HCT116 (cell line): ENCODE measurements around the gene ERLEC1. TPM values are rescaled to one million over a fixed set of nuclear protein-coding genes. Genes with fewer than 3 reads are reported as not detected.

ENCODE experiments used
- ATAC-seq: fragments of 200-7000 bp; cut with Tn5 transposase; 2 replicates; pipeline ENCODE4 v1.9.1; 2020; ENCODE audit warnings: mild to moderate bottlenecking, moderate library complexity
- BruUV-seq: library from RNA; stranded (reverse); fragments of 400-500 nt; replicated peaks from 2 replicates; lab custom pipeline; 2021; lab: Mats Ljungman, UMichigan
- CTCF ChIA-PET: fragments of 300-600 bp; sonication (Branson Sonifier 250); formaldehyde crosslinking; loops from one replicate; lab custom pipeline; 2021; ENCODE audit warnings: antibody characterized with exemption; lab: Charles Lee
- POLR2A ChIA-PET: fragments of 300-600, 350-600 bp; sonication (Branson Sonifier 250); formaldehyde crosslinking; loops from one replicate; lab custom pipeline; 2021; ENCODE audit warnings: antibody characterized with exemption; lab: Charles Lee
- RAD21 ChIA-PET, 2 experiments: fragments of 300-600 bp; sonication (Branson Sonifier 250); formaldehyde crosslinking; loops; one replicate each; lab custom pipeline; 2023; ENCODE audit warnings: low total read pairs in 2 of 2; ENCODE audit not compliant: uncharacterized antibody in 2 of 2, unreplicated experiment in 2 of 2, low non-redundant PET in 1 of 2; lab: Charles Lee
- DNase-seq: peaks from one replicate; pipeline ENCODE4 v3.0.0-alpha.2; 2010; ENCODE audit warnings: low read depth, low spot score
- H2AFZ ChIP-seq: fragments of 200-600 bp; shearing (Covaris generic), sonication (generic); 2 replicates; pipeline ENCODE4 v1.6.1; 2017; ENCODE audit warnings: low read depth, mixed run types, mixed read lengths, antibody characterized with exemption, low read length; ENCODE audit not compliant: poor library complexity, severe bottlenecking
- H3K27ac ChIP-seq: 2 replicates; pipeline ENCODE4 v1.5.1; 2012; ENCODE audit warnings: low read depth, low read length
- H3K27me3 ChIP-seq: fragments of 200-600 bp; sonication (generic); 2 replicates; pipeline ENCODE4 v1.6.1; 2016; ENCODE audit warnings: mixed run types, low read length, mixed read lengths; ENCODE audit not compliant: insufficient read depth
- H3K36me3 ChIP-seq, 2 experiments: fragments of 200-500 bp in 1 of 2; fragments of 200-600 bp in 1 of 2; sonication (Bioruptor generic) in 1 of 2; sonication (generic) in 1 of 2; 2 replicates each; pipeline versions ENCODE4 v1.5.1 to v1.6.1; 2014 to 2016; ENCODE audit warnings: low read length in 2 of 2, inconsistent platforms in 1 of 2, mixed read lengths in 1 of 2, mixed run types in 1 of 2; ENCODE audit not compliant: insufficient read depth in 2 of 2, control insufficient read depth in 1 of 2
- H3K4me1 ChIP-seq, 2 experiments: fragments of 200-600 bp in 1 of 2; sonication (generic) in 1 of 2; 2 replicates each; pipeline versions ENCODE4 v1.5.1 to v1.6.1; 2012 to 2017; ENCODE audit warnings: low read length in 2 of 2, inconsistent platforms in 1 of 2, mild to moderate bottlenecking in 1 of 2, mixed read lengths in 1 of 2, mixed run types in 1 of 2, moderate library complexity in 1 of 2; ENCODE audit not compliant: insufficient read depth in 2 of 2, control insufficient read depth in 1 of 2
- H3K4me2 ChIP-seq: fragments of 200-600 bp; sonication (generic); 2 replicates; pipeline ENCODE4 v1.6.1; 2017; ENCODE audit warnings: mixed run types, low read length, mixed read lengths
- H3K4me3 ChIP-seq, 2 experiments: fragments of 200-600 bp in 1 of 2; sonication (generic) in 1 of 2; replicated peaks in 1 of 2; 2 replicates each; pipeline ENCODE4 v1.5.1; 2011 to 2016; ENCODE audit warnings: low read length in 2 of 2, control low read depth in 1 of 2, low read depth in 1 of 2, mild to moderate bottlenecking in 1 of 2, mixed read lengths in 1 of 2, mixed run types in 1 of 2
- H3K79me2 ChIP-seq: fragments of 200-600 bp; sonication (generic); 2 replicates; pipeline ENCODE4 v1.6.1; 2017; ENCODE audit warnings: mild to moderate bottlenecking, mixed run types, low read length, moderate library complexity, mixed read lengths; ENCODE audit not compliant: insufficient read depth
- H3K9ac ChIP-seq: fragments of 200-600 bp; sonication (generic); 2 replicates; pipeline ENCODE4 v1.6.1; 2016; ENCODE audit warnings: low read length, mixed read lengths
- H3K9me2 ChIP-seq: fragments of 200-600 bp; sonication (generic), shearing (Covaris generic); 2 replicates; pipeline ENCODE4 v1.6.1; 2017; ENCODE audit warnings: mixed run types, mild to moderate bottlenecking, moderate library complexity; ENCODE audit not compliant: insufficient read depth
- H3K9me3 ChIP-seq, 2 experiments: fragments of 200-500 bp in 1 of 2; fragments of 200-600 bp in 1 of 2; sonication (Bioruptor generic) in 1 of 2; sonication (generic) in 1 of 2; 2 replicates each; pipeline ENCODE4 v1.6.1; 2014 to 2017; ENCODE audit warnings: low read length in 2 of 2, mixed read lengths in 2 of 2, inconsistent platforms in 1 of 2, low read depth in 1 of 2, mild to moderate bottlenecking in 1 of 2, mixed run types in 1 of 2, moderate library complexity in 1 of 2; ENCODE audit not compliant: control insufficient read depth in 1 of 2, insufficient read depth in 1 of 2
- H4K20me1 ChIP-seq: fragments of 200-600 bp; sonication (generic), shearing (Covaris generic); 2 replicates; pipeline ENCODE4 v1.6.1; 2017; ENCODE audit warnings: mixed run types, mild to moderate bottlenecking, moderate library complexity; ENCODE audit not compliant: insufficient read depth
- CBX3 ChIP-seq: IDR thresholded peaks from 2 replicates; pipeline ENCODE4 v1.6.1; 2012; ENCODE audit warnings: low read depth
- EGR1 ChIP-seq: IDR thresholded peaks from 2 replicates; pipeline ENCODE4 v1.6.1; 2012; ENCODE audit warnings: low read depth
- ELF1 ChIP-seq: IDR thresholded peaks from 2 replicates; pipeline ENCODE4 v1.6.1; 2012; ENCODE audit warnings: low read depth, borderline replicate concordance
- EZH2 ChIP-seq: fragments of 200-600 bp; sonication (generic); IDR thresholded peaks from 2 replicates; pipeline ENCODE4 v1.6.1; 2017; ENCODE audit warnings: antibody characterized with exemption, mixed run types
- EZH2phosphoT487 ChIP-seq: fragments of 200-600 bp; IDR thresholded peaks from 2 replicates; pipeline ENCODE4 v1.6.1; 2018; ENCODE audit warnings: antibody characterized with exemption, borderline replicate concordance
- FOSL1 ChIP-seq: IDR thresholded peaks from 2 replicates; pipeline ENCODE4 v1.6.1; 2012; ENCODE audit warnings: low read depth
- POLR2A ChIP-seq: IDR thresholded peaks from 2 replicates; pipeline ENCODE4 v1.7.0; 2011; ENCODE audit warnings: borderline replicate concordance; ENCODE audit not compliant: insufficient read depth, insufficient read length; ENCODE audit errors: extremely low read depth
- POLR2AphosphoS5 ChIP-seq: IDR thresholded peaks from 2 replicates; pipeline ENCODE4 v1.6.1; 2011; ENCODE audit warnings: mild to moderate bottlenecking, low read depth, low read length, moderate library complexity
- SIN3A ChIP-seq: IDR thresholded peaks from 2 replicates; pipeline ENCODE4 v1.6.1; 2012; ENCODE audit warnings: low read depth
- SP1 ChIP-seq: IDR thresholded peaks from 2 replicates; pipeline ENCODE4 v1.6.1; 2012; ENCODE audit warnings: low read depth
- SRF ChIP-seq: IDR thresholded peaks from 2 replicates; pipeline ENCODE4 v1.6.1; 2012; ENCODE audit warnings: low read depth
- TCF7L2 ChIP-seq: IDR thresholded peaks from 2 replicates; pipeline ENCODE4 v1.7.0; 2011; ENCODE audit warnings: borderline replicate concordance, inconsistent platforms; ENCODE audit not compliant: insufficient read depth, insufficient read length; ENCODE audit errors: extremely low read depth
- YY1 ChIP-seq: IDR thresholded peaks from 2 replicates; pipeline ENCODE4 v1.6.1; 2011; ENCODE audit warnings: low read length, low read depth, moderate library complexity, mild to moderate bottlenecking; ENCODE audit not compliant: insufficient replicate concordance; ENCODE audit errors: extremely low read depth
- ZFX ChIP-seq: fragments of 450-650 bp; IDR thresholded peaks from 2 replicates; pipeline ENCODE4 v1.6.1; 2017
- ZNF274 ChIP-seq: fragments of 200-500 bp; sonication (Bioruptor generic); IDR thresholded peaks from 2 replicates; pipeline ENCODE4 v1.6.1; 2014; ENCODE audit warnings: mild to moderate bottlenecking, low read depth, low read length, inconsistent platforms
- intact Hi-C: fragments of 100-400 bp; cut with micrococcal nuclease; formaldehyde crosslinking; loops from 2 replicates; pipeline ENCODE4 v1.10.0; 2022
- total RNA-seq: library from RNA; stranded (reverse); gene quantifications from one replicate; pipeline ENCODE4 v1.2.1, GENCODE V29; 2021; ENCODE audit not compliant: unreplicated experiment
- TF ChIP-seq, protein P1 (sequence below): IDR thresholded peaks from 2 replicates; pipeline ENCODE4 v1.6.1; 2012
- TF ChIP-seq, protein P2 (sequence below), 3 experiments: fragments of 200-600 bp in 1 of 3; sonication (generic) in 1 of 3; IDR thresholded peaks in 2 of 3; conservative IDR thresholded peaks in 1 of 3; 2 replicates each; pipeline ENCODE4 v1.5.1; 2012 to 2017; ENCODE audit warnings: low read depth in 2 of 3, low read length in 2 of 3, antibody characterized with exemption in 1 of 3, borderline replicate concordance in 1 of 3, control low read depth in 1 of 3, mild to moderate bottlenecking in 1 of 3, mixed read lengths in 1 of 3, mixed run types in 1 of 3, moderate library complexity in 1 of 3; ENCODE audit not compliant: insufficient read depth in 1 of 3
- TF ChIP-seq, protein P3 (sequence below): IDR thresholded peaks from 2 replicates; pipeline ENCODE4 v1.6.1; 2011; ENCODE audit warnings: mild to moderate bottlenecking, low read length, moderate library complexity; ENCODE audit not compliant: insufficient replicate concordance; ENCODE audit errors: extremely low read depth

The ERLEC1 gene
- total RNA-seq, 1 experiment from 2014 or later = 26.9 TPM

DNA sequence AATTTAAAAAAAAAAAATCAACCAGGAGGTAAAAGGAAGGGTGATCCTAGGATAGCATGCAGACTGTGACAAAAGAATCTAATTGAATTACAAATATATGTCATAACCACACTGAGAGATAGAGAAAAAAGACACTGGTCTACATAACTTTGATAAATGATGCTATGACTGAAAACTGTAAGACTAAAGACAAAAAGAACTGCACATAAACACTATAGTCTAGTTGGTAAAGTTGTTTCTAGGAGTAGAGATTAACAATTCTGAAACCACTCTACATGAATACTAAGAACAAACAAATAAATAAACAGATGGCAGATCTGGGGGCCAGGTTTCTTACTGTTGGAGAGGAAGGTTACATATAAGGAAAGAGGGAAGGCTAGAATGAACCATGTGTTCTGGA lies 33.8 kb upstream of the ERLEC1 start:
- BruUV-seq = no TSS peak
- Histone ChIP-seq H3K27ac (no peak overlapping the region), H3K9ac (no peak overlapping the region), H3K79me2 (no peaks in the 10 kb centered on the region), H2AFZ (no peak overlapping the region), H3K9me2 (no peaks in the 10 kb centered on the region), H3K9me3 (no peaks in the 10 kb centered on the region), H4K20me1 (no peaks in the 10 kb centered on the region), H3K4me3 (no peak overlapping the region), H3K4me2 (no peak overlapping the region), H3K4me1 (peaks cover 0 to 13% of the 10 kb centered on the region in 2 experiments; a peak in 2 of 4 replicates), H3K36me3 (peaks cover 0 to 3% of the 10 kb centered on the region in 2 experiments; a peak in 1 of 4 replicates), H3K27me3 (no peaks in the 10 kb centered on the region)
- DNase-seq (no peak), ATAC-seq (no peak)
- ChIA-PET RAD21 (no interaction called here), CTCF (no interaction called here), POLR2A (no interaction called here)
- no peak for TF ChIP-seq SIN3A
- TF ChIP-seq FOSL1 = no peak
- no peak for TF ChIP-seq SP1
- TF ChIP-seq EZH2 = no peak
- TF ChIP-seq EZH2phosphoT487 = no peak
- intact Hi-C loops = no loop called here

DNA sequence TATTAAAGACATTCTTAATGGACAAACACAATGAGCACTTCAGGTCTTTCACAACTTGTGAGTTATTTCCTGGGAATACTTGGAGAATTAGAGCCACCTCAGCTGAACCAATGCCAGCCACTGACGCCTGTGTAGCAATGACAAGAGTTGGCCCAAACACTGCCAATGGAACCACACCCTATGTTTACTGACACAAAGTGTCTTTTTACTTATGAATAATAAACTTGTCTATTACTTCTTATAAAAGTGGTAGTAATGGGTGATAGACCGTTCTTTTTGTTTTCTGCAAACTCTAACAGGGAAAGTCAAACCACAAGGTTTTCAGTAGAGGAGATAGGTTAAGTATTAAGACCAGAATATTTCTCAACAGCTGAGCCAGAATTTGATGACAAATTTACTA lies 31.7 kb upstream of the ERLEC1 start:
- Histone ChIP-seq H3K9me2 (no peaks in the 10 kb centered on the region), H4K20me1 (no peaks in the 10 kb centered on the region), H2AFZ (no peak overlapping the region), H3K27ac (no peak overlapping the region), H3K4me1 (peaks cover 0 to 13% of the 10 kb centered on the region in 2 experiments; a peak in 2 of 4 replicates), H3K9ac (no peak overlapping the region), H3K4me2 (no peak overlapping the region), H3K79me2 (no peaks in the 10 kb centered on the region), H3K27me3 (no peaks in the 10 kb centered on the region), H3K4me3 (no peak overlapping the region), H3K9me3 (no peaks in the 10 kb centered on the region), H3K36me3 (peaks cover 0 to 3% of the 10 kb centered on the region in 2 experiments; a peak in 1 of 4 replicates)
- BruUV-seq = no TSS peak
- no peak for ATAC-seq
- ChIA-PET CTCF (no interaction called here), POLR2A (no interaction called here), RAD21 (no interaction called here)
- intact Hi-C loops = no loop called here
- no peak for DNase-seq
- TF ChIP-seq POLR2A (no peak), CBX3 (no peak), POLR2AphosphoS5 (no peak), SRF (no peak), EGR1 (no peak), SP1 (no peak), YY1 (no peak), ZNF274 (no peak), TCF7L2 (no peak), ZFX (no peak), EZH2 (no peak), ELF1 (no peak)
- TF ChIP-seq, protein P1, sequence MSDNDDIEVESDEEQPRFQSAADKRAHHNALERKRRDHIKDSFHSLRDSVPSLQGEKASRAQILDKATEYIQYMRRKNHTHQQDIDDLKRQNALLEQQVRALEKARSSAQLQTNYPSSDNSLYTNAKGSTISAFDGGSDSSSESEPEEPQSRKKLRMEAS = no peak
- TF ChIP-seq, protein P2, sequence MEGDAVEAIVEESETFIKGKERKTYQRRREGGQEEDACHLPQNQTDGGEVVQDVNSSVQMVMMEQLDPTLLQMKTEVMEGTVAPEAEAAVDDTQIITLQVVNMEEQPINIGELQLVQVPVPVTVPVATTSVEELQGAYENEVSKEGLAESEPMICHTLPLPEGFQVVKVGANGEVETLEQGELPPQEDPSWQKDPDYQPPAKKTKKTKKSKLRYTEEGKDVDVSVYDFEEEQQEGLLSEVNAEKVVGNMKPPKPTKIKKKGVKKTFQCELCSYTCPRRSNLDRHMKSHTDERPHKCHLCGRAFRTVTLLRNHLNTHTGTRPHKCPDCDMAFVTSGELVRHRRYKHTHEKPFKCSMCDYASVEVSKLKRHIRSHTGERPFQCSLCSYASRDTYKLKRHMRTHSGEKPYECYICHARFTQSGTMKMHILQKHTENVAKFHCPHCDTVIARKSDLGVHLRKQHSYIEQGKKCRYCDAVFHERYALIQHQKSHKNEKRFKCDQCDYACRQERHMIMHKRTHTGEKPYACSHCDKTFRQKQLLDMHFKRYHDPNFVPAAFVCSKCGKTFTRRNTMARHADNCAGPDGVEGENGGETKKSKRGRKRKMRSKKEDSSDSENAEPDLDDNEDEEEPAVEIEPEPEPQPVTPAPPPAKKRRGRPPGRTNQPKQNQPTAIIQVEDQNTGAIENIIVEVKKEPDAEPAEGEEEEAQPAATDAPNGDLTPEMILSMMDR (IDR thresholded peaks at IDR 0.05 in 2 of 3, conservative IDR thresholded peaks at IDR 0.05 in 1 of 3; ENCODE audit: borderline replicate concordance in 1 of 3, insufficient read depth in 1 of 3, low read depth in 2 of 3, low read length in 2 of 3) = no peak
- TF ChIP-seq, protein P3, sequence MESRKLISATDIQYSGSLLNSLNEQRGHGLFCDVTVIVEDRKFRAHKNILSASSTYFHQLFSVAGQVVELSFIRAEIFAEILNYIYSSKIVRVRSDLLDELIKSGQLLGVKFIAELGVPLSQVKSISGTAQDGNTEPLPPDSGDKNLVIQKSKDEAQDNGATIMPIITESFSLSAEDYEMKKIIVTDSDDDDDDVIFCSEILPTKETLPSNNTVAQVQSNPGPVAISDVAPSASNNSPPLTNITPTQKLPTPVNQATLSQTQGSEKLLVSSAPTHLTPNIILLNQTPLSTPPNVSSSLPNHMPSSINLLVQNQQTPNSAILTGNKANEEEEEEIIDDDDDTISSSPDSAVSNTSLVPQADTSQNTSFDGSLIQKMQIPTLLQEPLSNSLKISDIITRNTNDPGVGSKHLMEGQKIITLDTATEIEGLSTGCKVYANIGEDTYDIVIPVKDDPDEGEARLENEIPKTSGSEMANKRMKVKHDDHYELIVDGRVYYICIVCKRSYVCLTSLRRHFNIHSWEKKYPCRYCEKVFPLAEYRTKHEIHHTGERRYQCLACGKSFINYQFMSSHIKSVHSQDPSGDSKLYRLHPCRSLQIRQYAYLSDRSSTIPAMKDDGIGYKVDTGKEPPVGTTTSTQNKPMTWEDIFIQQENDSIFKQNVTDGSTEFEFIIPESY = no peak
